GM18870 (cell line): Measurements from ENCODE around the gene MRPL41.
"Not testable (repeated sequence)": the region's sequence is repeated elsewhere in the genome, so short reads cannot be mapped to it uniquely, and the experiment has no call there.

ENCODE experiments used
- ATAC-seq: cut with Tn5 transposase; IDR thresholded peaks from one replicate; pipeline ENCODE4 v1.9.1; 2021; ENCODE audit warnings: moderate library complexity; ENCODE audit not compliant: unreplicated experiment

Gene MRPL41

DNA sequence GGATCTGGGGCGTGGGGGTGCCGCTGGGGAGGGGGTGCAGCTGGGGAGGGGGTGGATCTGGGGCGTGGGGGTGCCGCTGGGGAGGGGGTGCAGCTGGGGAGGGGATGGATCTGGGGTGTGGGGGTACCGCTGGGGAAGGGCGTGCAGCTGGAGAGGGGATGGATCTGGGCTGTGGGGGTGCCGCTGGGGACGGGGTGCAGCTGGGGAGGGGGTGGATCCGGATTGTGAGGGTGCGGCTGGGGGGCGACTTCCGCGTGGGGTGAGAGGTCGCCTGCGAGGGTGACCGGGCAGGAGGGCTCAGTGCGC lies 768 bp upstream of the MRPL41 start:
- not testable (repeated sequence) for ATAC-seq

DNA sequence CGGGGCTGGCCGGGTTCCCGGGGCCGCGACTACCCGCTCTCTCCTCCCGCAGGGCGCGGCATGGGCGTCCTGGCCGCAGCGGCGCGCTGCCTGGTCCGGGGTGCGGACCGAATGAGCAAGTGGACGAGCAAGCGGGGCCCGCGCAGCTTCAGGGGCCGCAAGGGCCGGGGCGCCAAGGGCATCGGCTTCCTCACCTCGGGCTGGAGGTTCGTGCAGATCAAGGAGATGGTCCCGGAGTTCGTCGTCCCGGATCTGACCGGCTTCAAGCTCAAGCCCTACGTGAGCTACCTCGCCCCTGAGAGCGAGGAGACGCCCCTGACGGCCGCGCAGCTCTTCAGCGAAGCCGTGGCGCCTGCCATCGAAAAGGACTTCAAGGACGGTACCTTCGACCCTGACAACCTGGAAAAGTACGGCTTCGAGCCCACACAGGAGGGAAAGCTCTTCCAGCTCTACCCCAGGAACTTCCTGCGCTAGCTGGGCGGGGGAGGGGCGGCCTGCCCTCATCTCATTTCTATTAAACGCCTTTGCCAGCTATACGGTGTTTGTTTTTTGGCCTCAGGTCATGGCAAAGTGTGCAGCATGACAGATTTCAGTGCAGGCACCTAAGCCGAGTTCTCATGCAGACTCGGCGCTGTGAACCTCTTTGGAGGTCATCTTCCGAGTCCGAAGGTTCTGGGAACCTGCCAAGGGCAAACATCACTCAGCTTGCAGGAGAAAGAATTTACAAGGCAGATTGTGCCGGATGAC lies 516 bp downstream of the MRPL41 start:
- no peak for ATAC-seq

DNA sequence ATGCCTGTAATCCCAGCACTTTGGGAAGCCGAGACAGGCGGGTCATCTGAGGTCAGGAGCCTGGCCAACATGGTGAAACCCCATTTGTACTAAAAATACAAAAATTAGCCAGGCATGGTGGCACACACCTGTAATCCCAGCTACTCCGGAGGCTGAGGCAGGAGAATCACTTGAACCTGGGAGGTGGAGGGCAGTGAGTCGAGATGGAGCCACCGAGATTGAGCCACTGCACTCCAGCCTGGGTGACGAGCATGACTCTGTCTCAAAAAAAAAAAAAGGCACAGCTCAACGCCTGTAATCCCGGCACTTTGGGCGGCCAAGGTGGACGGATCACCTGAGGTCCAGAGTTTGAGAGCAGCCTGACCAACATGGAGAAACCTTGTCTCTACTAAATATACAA lies 2.0 kb downstream of the MRPL41 start:
- ATAC-seq: not testable (repeated sequence)

DNA sequence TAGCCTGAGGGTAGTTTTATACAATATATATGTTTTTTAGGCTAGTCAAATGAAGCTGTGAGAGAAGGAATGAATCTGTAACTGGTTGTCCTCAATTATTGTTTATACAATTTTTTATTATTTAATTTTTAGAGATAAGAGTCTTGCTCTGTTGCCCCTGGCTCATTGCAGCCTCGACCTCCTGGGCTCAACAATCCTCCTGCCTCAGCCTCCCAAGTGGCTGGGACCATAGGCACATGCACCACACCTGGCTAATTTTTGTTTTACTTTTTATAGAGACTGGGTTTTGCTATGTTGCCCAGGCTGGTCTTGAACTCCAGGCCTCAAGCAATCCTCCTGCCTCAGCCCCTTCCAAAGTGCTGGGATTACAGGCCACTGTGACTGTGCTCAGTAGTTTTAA lies 2.7 kb downstream of the MRPL41 start:
- ATAC-seq: no peak

DNA sequence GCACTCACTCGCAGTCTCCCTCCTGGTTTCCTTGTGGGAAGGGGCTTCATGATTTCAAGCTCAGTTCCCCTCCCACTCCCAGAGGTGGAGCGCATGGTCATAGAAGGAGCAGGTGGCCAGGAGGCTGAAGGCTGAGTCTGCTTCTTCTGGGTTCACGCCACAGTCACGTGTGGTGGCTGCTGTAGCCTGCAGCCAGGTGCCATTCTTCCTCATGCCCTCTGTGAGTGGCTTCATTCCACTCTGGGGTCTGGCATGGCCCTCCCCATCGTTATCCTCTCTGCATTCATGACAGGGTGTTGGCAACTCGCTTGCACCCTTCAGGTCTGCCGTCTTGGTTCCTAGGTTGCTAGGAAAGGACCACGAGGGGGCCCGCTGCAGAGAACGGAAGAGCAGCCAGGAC lies 3.5 kb downstream of the MRPL41 start:
- ATAC-seq: no peak

DNA sequence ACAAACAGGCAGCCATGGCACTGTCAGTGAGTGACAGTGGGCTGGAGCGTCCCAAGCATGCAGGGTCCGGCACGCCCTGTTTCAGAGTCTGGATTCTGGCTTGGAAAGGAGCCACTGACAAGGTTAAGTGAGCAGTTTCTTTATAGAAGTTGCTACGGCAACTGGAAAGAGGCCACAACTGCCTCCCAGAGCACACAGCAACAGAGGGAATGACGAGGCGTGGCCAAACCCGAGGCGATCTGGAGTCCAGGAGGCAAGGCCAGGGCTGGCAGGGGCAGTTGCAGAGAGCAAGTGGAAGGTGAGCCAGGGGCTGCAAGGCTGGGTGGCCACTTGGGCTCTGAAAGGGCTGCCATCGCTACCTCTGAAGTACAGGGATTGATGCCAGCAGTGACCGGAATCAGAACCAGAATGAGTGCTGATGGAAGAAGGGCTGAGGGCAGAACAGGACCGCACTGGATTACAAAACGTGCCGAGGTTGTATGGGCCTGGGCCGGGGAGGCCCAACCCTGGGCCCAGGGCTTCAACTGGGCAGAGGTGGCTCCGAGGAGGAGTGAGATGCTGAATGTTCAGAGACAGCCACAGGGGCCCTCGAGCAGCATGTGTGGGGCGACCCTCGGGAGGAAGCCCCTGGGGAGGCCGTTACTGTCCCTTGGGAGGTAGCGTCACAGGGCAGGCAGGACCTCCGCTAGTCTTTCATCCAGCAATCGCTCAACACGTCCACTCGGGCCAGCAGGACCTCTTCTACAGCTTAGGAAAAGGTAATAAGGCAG lies 4.6 kb downstream of the MRPL41 start:
- ATAC-seq: no peak

DNA sequence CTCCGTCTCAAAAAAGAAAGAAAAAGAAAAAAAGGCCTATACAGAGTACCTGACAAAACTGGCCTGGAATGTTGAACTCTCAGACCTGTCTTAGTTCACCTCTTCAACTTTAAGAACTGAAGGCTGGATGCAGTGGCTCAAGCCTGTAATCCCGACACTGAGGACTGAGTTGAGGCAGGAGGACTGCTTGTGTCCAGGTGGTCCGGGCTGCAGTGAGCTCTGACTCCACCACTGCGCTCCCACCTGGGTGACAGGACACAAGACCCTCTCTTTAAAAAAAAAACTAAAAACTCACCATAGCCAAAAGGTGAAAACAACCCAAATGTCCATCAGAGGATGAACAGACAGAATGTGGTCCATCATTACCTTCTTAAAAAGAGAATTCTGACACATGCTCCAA lies 6.4 kb downstream of the MRPL41 start:
- no peak for ATAC-seq

DNA sequence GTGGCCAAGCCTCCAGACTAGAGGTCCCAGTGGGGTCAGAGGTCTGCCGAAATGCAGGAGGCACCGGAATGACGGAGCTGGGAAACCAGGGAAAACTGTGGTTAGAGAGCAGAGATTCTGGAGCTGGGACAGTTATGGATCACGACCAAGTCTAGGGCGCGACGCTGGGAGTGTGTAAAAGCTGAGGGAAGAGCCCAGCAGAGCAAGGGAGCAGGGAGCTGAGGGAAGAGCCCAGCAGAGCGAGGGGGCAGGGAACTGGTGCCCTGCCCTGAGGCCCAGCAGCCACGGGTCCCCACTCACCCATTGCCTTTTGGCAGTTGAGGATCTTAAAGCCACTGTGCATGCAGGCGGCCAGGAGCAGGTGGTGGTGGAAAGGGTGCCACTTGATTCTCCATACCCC lies 12.5 kb downstream of the MRPL41 start:
- no peak for ATAC-seq

DNA sequence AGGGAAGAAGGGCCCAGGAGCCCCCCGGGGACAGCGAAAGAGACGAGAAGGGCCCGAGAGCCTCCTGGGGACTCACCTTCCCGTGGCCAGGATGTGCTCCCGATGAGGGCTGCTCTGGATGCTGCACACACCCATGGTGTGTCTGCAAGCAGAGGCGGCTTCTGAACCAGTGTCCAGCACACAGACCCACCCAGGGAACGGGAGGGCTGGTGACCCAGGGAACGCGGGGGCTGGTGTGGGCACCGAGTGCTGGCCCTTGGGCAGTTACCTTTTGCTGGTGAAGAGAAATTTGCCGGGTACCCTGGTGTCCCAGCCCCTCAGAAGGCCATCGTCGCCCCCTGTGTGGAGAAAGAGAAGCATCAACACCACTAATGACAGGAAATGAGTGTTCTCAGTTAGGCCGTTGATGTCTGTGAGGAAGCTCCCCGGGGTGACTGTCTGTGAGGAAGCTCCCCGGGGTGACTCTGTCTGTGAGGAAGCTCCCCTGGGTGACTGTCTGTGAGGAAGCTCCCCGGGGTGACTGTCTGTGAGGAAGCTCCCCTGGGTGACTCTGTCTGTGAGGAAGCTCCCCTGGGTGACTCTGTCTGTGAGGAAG lies 13.2 kb downstream of the MRPL41 start:
- no peak for ATAC-seq

DNA sequence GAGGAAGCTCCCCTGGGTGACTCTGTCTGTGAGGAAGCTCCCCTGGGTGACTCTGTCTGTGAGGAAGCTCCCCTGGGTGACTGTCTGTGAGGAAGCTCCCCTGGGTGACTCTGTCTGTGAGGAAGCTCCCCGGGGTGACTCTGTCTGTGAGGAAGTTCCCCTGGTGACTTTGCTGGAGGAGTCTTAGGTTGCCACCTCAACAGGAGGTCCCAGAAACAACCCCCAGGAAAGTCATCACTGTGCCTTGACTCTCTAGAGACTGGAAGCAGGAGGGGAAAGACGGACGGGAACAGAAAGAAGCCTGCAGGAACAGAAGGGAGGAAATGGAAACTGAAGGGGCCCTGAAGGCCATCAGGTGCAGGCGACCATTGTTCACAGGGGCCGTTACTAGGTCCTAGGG lies 16.8 kb downstream of the MRPL41 start:
- not testable (repeated sequence) for ATAC-seq

DNA sequence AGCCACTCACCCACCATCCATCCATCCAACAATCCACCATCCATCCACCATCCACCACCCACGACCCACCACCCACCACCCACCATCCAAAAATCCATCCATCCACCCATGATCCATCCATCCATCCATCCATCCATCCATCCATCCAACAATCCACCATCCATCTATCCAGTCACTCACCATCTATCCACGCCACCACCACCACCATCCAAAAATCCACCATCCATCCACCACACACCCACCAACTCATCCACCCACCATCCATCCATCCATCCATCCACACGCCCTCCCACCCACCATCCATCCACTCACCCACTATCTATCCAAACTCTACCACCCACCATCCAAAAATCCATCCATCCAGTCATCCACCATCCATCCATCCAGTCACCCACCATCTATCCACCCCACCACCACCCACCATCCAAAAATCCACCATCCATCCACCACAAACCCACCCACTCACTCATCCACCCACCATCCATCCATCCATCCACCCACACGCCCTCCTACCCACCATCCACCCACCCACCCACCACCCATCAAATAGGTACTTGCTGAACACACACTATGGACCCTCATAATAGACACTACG lies 18.0 kb downstream of the MRPL41 start:
- no peak for ATAC-seq

DNA sequence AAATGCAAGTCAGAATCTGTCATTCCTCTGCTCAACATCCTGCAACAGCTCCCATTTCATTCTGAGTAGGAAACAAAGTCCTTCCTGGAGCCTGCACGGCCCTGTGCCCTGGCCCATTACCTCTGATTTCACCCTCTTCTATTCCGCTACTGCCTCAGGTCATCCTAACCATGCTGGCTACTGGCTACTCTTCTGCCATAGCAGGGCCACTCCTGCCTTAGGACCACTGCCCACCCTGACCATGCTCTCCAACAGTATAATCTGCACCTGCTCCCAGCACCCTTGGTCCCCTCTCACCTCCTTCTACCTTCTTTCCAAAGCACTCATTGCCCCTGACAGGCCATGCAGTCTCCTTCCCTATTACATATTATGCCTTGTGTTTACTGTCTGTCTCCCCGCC lies 18.9 kb downstream of the MRPL41 start:
- ATAC-seq: no peak

DNA sequence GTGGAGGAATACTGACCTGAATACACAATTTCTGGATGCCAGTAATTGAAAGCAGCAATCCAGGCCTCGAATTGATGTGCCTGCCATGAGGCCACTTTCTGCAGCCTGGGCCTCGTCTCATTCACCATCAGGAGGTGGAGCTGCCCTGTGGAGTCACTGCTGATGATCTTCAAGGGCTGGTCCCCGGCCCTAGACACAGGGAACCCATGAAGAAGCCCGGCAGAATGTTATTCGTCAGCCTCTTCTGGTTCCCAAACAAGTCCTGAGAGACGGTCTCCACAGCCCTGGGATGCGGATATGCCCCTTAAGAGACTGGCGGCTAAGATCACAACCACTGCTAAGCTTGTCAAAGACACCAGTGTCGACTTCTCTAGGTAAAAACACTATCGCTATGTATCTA lies 22.5 kb downstream of the MRPL41 start:
- no peak for ATAC-seq

DNA sequence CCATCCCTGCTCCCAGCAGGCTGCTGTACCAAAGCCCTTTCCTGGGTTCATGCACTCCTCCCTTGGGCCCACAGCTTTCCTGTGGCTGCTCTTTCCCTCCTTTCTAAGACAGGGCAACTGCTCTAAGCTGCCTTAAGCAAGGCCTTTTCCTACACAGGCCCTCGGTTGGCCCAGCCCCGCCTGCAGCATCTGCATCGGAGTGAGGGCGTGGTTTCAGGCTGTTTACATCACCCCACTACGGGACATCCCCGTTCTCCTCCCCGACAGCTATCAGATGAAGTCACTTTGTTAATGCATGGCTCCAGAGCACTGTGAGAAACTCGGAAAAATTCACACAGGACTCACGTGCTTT lies 23.7 kb downstream of the MRPL41 start:
- ATAC-seq: no peak

DNA sequence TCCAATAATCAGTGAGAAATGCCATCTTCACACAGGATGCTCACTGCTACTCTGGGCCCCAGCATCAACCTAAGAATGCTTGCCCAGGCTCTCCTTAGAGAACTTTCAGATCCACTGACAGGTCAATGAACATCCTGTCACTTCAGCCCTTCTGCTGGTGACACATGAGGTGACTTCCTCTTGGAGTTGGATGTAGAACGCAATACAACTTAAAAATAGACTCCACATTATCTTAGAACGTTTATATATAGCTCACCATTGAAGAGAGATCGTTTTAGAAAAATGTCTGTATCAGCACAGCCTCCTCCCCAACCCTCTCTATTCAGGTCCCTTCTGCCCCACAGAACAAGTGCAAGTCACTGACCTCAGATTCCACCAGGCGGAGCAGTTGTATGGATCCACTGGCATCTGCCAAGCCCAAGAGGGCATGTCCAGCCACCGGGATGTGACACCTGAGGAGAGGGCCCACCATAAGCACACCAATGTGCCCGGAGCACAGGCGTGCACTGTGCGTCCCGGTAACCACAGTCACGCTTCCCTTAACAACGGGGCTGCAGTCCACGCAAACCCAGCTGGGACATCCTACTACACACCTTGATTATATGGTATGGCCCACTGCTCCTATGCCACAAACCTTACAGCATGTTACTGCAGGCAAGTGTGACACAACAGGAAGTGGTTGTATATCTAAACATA lies 24.2 kb downstream of the MRPL41 start:
- no peak for ATAC-seq

DNA sequence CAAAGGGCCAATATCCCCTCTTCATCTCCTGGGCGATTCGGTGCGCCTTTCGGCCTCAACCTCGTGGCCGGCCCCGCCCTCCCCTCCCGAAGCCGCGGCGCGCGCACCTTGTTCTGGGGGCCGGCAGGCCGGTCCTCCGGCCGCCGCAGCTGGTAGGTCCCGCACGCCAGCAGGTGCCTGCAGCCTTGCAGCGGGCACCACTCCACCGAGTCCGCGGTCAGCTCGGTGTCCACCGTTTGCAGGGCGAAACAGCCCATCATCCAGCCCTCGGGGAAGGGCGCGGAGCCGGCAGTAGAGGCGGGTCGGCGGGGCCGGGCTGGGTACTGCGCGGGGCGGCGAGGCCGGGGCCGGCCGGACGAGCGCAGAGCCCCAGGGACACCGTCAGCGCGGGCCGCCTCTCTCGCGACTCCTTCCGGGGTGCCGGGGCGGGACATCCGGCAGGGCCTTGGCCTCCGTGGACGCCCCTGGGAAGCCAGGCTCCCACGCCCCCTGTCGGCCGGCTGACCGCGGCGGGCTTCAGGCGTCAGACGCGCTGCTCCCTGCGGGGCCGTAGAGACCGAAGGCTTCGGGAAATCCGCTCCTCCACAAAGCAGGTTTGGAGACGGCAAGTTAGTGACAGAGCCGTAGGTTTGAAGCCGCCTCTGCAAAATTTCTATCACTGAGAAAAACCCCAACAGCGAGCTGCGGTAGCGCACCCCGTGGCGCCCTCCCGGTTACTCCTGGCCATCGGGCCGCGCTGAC lies 27.0 kb downstream of the MRPL41 start, which contains the start of gene DPH7:
Gene DPH7, minus strand, starts transcription at position 408 of the 741 bp plus-strand sequence. Its CDS starts 148 bp downstream, at position 260.
- ATAC-seq: peak; percentile 55

DNA sequence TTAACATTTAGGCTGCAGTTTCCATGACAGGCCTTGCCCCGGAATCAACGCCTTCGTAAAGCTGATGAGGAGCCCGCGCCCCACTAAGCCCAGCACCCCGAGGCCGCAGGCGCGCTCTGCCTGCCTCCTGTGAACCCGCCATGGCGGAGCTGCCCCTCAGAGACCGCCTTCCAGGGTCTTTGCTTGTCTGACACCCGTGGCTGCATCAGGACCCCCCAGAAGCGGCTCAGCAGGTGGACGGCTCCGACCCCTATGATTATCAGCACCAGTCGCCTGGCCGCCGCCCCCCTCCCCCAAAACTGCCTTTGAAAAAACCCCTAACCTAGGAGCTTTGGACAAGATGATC lies 27.6 kb downstream of the MRPL41 start:
- ATAC-seq: no peak

DNA sequence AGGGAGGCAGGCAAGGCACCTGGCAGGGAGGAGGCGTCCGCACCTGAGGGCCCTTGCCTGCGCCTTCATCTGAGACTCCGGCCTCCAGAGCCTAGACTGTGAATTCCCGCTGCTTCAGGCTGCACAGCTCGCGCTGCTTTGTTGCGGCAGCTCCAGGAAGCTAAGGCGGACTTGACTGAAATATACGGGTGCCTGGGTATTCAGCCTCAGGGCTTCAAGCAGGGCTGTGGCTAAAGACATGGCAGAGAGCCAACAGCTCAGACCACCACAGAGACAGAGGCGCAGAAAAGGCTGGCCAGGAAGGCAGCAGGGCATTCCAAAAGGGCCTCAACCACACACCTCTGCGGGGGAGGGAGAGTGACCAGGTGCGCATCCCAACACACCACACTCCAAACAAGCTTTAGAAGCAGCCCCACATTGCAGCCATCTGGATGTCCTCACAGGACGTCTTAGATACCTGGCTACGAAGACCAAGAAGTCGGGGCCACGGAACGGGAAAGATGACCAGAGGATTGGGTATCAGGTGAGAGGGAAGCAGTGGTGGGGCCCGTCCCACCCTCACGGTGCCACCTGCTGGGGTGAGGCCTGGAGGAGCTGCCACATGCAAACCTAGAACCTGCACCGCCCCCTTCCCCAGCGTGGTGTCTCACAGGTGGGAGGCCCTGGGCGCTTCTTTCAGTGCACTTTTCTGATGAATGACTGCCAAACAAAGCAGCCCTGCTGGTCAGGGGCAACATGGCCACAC lies 28.7 kb downstream of the MRPL41 start:
- ATAC-seq: no peak

DNA sequence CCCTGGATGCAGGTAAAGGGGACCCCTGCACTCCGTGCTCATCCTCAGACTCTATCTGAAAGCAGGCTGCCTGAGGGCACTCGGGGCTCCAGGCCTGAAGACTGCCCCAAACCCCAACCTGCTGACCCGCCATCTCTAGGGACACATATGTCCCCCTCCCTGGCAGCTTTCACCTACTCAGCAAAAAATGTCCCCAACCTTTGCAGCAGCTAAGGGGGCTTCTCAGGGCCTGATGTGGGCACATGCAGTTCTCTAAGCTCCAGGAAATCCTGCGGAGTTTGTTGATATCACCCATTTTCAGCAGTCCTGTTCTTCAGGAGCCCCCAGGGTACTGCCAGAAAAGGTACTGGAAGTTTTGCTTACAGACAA lies 29.3 kb downstream of the MRPL41 start:
- ATAC-seq: no peak
